ENCODE measurements around the gene TOMM34. TPM values are rescaled to one million over a fixed set of nuclear protein-coding genes. Genes with fewer than 3 reads are reported as not detected.
A peak's percentile ranks its signal among the peaks of the same experiment; 100 is the strongest.

Gene TOMM34
- total RNA-seq, 1 donor from 2014 or later = 45.8 TPM

DNA sequence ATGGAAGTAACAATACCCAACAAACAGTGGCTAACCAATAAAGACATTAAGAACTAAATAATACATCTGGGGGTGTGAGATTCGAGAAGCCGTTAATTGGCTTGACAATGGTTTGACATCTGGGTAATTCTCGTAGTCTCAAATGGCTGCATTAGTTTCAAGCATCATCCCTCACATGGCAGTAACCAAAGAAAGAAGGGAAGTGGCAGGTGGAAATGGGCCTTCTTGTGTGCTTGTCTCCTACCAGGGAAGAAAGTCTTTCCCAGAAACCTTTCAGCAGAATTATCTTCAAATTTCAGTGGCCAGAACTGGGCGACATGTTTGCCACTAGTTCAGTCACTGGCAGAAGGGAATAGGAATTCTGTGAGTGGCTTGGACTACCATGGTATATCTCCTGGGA, 16.5 kb upstream of the TOMM34 start:
- H3K4me1 ChIP-seq (ENCODE audit: insufficient read depth, low read length) = peaks cover 3% of the 10 kb centered on the region
- Mint-ChIP-seq H3K4me3 (ENCODE audit: unreplicated experiment) (no peak overlapping the region), H3K36me3 (ENCODE audit: low read depth, unreplicated experiment) (peaks cover 9% of the 10 kb centered on the region), H3K27me3 (ENCODE audit: low read depth, unreplicated experiment) (no peaks in the 10 kb centered on the region), H3K27ac (ENCODE audit: unreplicated experiment) (no peak overlapping the region), H3K9me3 (ENCODE audit: unreplicated experiment) (no peaks in the 10 kb centered on the region), H3K4me1 (ENCODE audit: low read depth, unreplicated experiment) (peaks cover 13% of the 10 kb centered on the region)
- H2AFZ ChIP-seq (ENCODE audit: low read depth, low read length) = no peak overlapping the region
- DNase-seq (ENCODE audit: low read depth) = no peak
- no peaks in the 10 kb centered on the region for H3K9me3 ChIP-seq (ENCODE audit: insufficient read depth, low read depth, low read length)
- H3K36me3 ChIP-seq (ENCODE audit: insufficient read depth, low read length) = peaks cover 19% of the 10 kb centered on the region
- no peak overlapping the region for H3K9ac ChIP-seq (ENCODE audit: low read length)
- H3K4me2 ChIP-seq (ENCODE audit: low read length) = no peak overlapping the region
- no peaks in the 10 kb centered on the region for H3K27me3 ChIP-seq (ENCODE audit: insufficient read depth, low read length)
- H3K79me2 ChIP-seq (ENCODE audit: insufficient read depth, low read length) = no peaks in the 10 kb centered on the region
- H4K20me1 ChIP-seq (ENCODE audit: insufficient read depth, low read length) = no peaks in the 10 kb centered on the region
- no peak for TF ChIP-seq EZH2 (IDR thresholded peaks at IDR 0.05; ENCODE audit: insufficient read depth, low read length)
- no peak for TF ChIP-seq CTCF (IDR thresholded peaks at IDR 0.05; ENCODE audit: insufficient read depth, low read depth, low read length)
- H3K27ac ChIP-seq (ENCODE audit: low read depth, low read length) = no peak overlapping the region
- no peak for FAIRE-seq
- no peak overlapping the region for H3K4me3 ChIP-seq (ENCODE audit: insufficient read depth, low read depth, low read length)

- Histone ChIP-seq H3K79me2 (ENCODE audit: insufficient read depth, low read length) (peaks cover 32% of the 10 kb centered on the region), H3K27ac (ENCODE audit: low read depth, low read length) (no peak overlapping the region), H3K36me3 (ENCODE audit: insufficient read depth, low read length) (peaks cover 16% of the 10 kb centered on the region), H2AFZ (ENCODE audit: low read depth, low read length) (no peak overlapping the region), H3K9me3 (ENCODE audit: insufficient read depth, low read depth, low read length) (no peaks in the 10 kb centered on the region), H3K27me3 (ENCODE audit: insufficient read depth, low read length) (no peaks in the 10 kb centered on the region), H3K9ac (ENCODE audit: low read length) (no peak overlapping the region), H3K4me2 (ENCODE audit: low read length) (no peak overlapping the region), H3K4me1 (ENCODE audit: insufficient read depth, low read length) (no peaks in the 10 kb centered on the region), H4K20me1 (ENCODE audit: insufficient read depth, low read length) (peaks cover 19% of the 10 kb centered on the region), H3K4me3 (ENCODE audit: insufficient read depth, low read depth, low read length) (no peak overlapping the region)
- Mint-ChIP-seq H3K27ac (ENCODE audit: unreplicated experiment) (peak overlapping the region; percentile 87), H3K4me1 (ENCODE audit: low read depth, unreplicated experiment) (peaks cover 16% of the 10 kb centered on the region), H3K27me3 (ENCODE audit: low read depth, unreplicated experiment) (no peaks in the 10 kb centered on the region), H3K9me3 (ENCODE audit: unreplicated experiment) (no peaks in the 10 kb centered on the region), H3K36me3 (ENCODE audit: low read depth, unreplicated experiment) (peaks cover 7% of the 10 kb centered on the region), H3K4me3 (ENCODE audit: unreplicated experiment) (no peak overlapping the region)
- TF ChIP-seq EZH2 (IDR thresholded peaks at IDR 0.05; ENCODE audit: insufficient read depth, low read length) = no peak
- no peak for TF ChIP-seq CTCF (IDR thresholded peaks at IDR 0.05; ENCODE audit: insufficient read depth, low read depth, low read length)
- DNase-seq (ENCODE audit: low read depth) (no peak), FAIRE-seq (no peak)
Observed at GRCh38 chr20:44973053-44973452, 12.9 kb upstream of the TOMM34 start.

DNA sequence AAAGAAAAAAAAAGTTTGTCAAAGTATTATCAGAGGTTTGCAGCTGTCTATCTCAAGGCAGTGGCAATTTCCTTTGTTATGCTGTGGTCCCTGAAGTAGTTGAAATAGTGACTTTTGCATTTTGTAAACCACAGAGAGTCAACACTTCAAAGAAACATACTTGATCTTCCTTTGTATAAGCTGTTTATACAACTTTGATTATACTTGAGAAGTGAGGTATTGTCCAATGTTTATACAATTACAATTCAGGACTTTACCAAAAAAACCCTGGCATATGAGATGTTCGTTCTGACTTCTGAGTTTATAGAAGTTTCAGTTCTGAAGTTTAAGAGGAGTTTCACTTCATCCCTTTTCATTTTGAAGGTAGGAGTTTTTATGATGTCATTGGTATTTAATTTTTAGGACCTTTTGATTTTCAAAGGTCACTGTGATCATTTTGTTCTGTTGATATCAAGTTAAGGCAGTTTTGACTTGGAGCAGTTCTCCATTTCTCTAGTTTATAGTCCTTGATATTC, 10.1 kb upstream of the TOMM34 start:
- H2AFZ ChIP-seq (ENCODE audit: low read depth, low read length) = no peak overlapping the region
- no peak overlapping the region for H3K27ac Mint-ChIP-seq (ENCODE audit: unreplicated experiment)
- no peaks in the 10 kb centered on the region for H3K27me3 Mint-ChIP-seq (ENCODE audit: low read depth, unreplicated experiment)
- TF ChIP-seq CTCF (IDR thresholded peaks at IDR 0.05; ENCODE audit: insufficient read depth, low read depth, low read length) (no peak), EZH2 (IDR thresholded peaks at IDR 0.05; ENCODE audit: insufficient read depth, low read length) (no peak)
- H3K36me3 ChIP-seq (ENCODE audit: insufficient read depth, low read length) = peaks cover 12% of the 10 kb centered on the region
- no peak overlapping the region for H3K4me3 ChIP-seq (ENCODE audit: insufficient read depth, low read depth, low read length)
- H3K4me3 Mint-ChIP-seq (ENCODE audit: unreplicated experiment) = no peak overlapping the region
- FAIRE-seq (no peak), DNase-seq (ENCODE audit: low read depth) (no peak)
- no peaks in the 10 kb centered on the region for H3K9me3 ChIP-seq (ENCODE audit: insufficient read depth, low read depth, low read length)
- H3K4me1 ChIP-seq (ENCODE audit: insufficient read depth, low read length) = peaks cover 15% of the 10 kb centered on the region
- peaks cover 24% of the 10 kb centered on the region for H3K4me1 Mint-ChIP-seq (ENCODE audit: low read depth, unreplicated experiment)
- H3K27ac ChIP-seq (ENCODE audit: low read depth, low read length) = no peak overlapping the region
- H3K9me3 Mint-ChIP-seq (ENCODE audit: unreplicated experiment) = no peaks in the 10 kb centered on the region
- no peak overlapping the region for H3K4me2 ChIP-seq (ENCODE audit: low read length)
- H3K79me2 ChIP-seq (ENCODE audit: insufficient read depth, low read length) = peaks cover 50% of the 10 kb centered on the region
- H3K27me3 ChIP-seq (ENCODE audit: insufficient read depth, low read length) = no peaks in the 10 kb centered on the region
- H3K9ac ChIP-seq (ENCODE audit: low read length) = no peak overlapping the region
- peaks cover 4% of the 10 kb centered on the region for H3K36me3 Mint-ChIP-seq (ENCODE audit: low read depth, unreplicated experiment)
- H4K20me1 ChIP-seq (ENCODE audit: insufficient read depth, low read length) = peaks cover 33% of the 10 kb centered on the region

Measured in astrocyte (in vitro differentiated cells and primary cell).